Thyroid gland (tissue), 4 donors: ENCODE results near the gene GRIP2.

ENCODE experiments used
- CTCF ChIP-seq, 6 experiments: fragments of 200-600 bp in 3 of 6; fragments of 450-650 bp in 3 of 6; sonication (generic) in 3 of 6; IDR thresholded peaks; one replicate each; pipeline ENCODE4 v1.5.1; 2016 to 2019; ENCODE audit warnings: antibody characterized with exemption in 6 of 6, mild to moderate bottlenecking in 2 of 6, inconsistent platforms in 1 of 6, moderate library complexity in 1 of 6
- POLR2A ChIP-seq, 2 donors: fragments of 450-650 bp; IDR thresholded peaks; one replicate each; pipeline ENCODE4 v1.6.1; 2017; ENCODE audit warnings: antibody characterized with exemption in 2 of 2, mild to moderate bottlenecking in 2 of 2, moderate library complexity in 1 of 2

GRCh38 chr3:14522129-14522691, 17.9 kb downstream of the GRIP2 start:
- no peak for TF ChIP-seq CTCF (IDR thresholded peaks at IDR 0.05)
- no peak for TF ChIP-seq POLR2A (IDR thresholded peaks at IDR 0.05)
